ENCODE data around the gene PGBD1. TPM values are rescaled to one million over a fixed set of nuclear protein-coding genes. Genes with fewer than 3 reads are reported as not detected.

PGBD1 gene, protein sequence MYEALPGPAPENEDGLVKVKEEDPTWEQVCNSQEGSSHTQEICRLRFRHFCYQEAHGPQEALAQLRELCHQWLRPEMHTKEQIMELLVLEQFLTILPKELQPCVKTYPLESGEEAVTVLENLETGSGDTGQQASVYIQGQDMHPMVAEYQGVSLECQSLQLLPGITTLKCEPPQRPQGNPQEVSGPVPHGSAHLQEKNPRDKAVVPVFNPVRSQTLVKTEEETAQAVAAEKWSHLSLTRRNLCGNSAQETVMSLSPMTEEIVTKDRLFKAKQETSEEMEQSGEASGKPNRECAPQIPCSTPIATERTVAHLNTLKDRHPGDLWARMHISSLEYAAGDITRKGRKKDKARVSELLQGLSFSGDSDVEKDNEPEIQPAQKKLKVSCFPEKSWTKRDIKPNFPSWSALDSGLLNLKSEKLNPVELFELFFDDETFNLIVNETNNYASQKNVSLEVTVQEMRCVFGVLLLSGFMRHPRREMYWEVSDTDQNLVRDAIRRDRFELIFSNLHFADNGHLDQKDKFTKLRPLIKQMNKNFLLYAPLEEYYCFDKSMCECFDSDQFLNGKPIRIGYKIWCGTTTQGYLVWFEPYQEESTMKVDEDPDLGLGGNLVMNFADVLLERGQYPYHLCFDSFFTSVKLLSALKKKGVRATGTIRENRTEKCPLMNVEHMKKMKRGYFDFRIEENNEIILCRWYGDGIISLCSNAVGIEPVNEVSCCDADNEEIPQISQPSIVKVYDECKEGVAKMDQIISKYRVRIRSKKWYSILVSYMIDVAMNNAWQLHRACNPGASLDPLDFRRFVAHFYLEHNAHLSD
- 13.6 and 14.4 TPM in 2 replicates for total RNA-seq
- long read RNA-seq, transcript PGBD1-201 (7 exons, 3,100 nt): major isoform, 13 of 62 reads
- long read RNA-seq, partial matches to known transcripts: 5 of 62 reads
- long read RNA-seq, other reads (novel, unspliced or antisense): 44 of 62 reads

DNA sequence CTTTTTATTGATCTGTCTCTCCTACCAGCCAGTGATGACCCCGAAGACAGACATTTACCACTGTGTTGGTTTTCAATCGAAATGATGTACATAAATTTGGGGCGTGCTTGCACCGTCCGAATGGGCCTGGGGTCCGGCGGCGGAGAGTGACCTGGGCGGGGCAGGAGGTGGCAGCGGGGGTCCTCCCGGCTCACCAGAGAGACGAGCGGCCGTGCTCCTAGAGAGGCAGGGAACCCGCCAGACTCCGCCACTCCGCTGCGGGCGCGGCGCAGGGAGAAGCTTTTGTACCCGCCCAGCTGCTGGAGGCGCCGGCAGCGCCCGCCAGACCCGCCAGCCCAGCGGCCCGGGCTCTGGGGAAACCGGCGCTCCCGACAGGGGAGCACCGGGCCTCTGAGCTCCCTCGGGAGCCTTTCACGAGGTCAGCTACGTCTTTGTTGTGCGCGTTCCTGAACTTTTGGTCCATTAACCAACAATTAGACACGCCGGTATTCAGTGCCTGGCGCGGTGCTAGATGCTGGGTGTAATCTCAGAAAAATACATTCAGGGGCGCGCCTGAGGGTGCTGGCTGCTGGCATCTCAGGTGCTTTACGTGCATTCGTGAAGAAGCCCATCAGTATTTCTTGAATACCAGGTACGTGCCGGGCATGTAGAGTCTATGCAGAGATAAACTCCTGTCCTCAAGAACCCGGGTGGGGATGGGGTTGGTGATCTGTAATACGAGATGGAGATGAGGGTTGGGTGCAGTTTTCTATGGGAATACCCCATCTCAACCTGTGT, at the start of gene PGBD1:
TSS of gene PGBD1 (plus strand) at position 285 of the 777 bp plus-strand sequence. CDS start 2,242 bp downstream, outside the sequence.
- H3K27ac Mint-ChIP-seq (ENCODE audit: unreplicated experiment): peak within 1 kb of the TSS; percentile 74

DNA sequence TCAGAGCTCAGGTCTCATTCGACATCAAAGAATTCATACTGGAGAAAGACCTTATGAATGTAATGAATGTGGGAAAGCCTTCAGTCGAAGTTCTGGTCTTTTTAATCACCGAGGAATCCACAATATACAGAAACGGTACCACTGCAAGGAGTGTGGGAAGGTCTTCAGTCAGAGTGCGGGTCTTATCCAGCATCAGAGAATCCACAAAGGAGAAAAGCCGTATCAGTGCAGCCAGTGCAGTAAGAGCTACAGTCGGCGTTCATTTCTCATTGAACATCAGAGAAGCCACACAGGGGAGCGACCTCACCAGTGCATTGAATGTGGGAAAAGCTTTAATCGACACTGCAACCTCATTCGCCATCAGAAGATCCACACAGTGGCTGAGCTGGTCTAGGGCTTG, 48.6 kb upstream of the PGBD1 start:
- no peaks in the 10 kb centered on the region for H3K27me3 Mint-ChIP-seq (ENCODE audit: low read depth)
- no peak for DNase-seq (ENCODE audit: low read depth, low spot score)
- H3K4me1 Mint-ChIP-seq: no peaks in the 10 kb centered on the region
- H3K9me3 Mint-ChIP-seq: no peaks in the 10 kb centered on the region
- H3K36me3 Mint-ChIP-seq (ENCODE audit: low read depth): peaks cover 60% of the 10 kb centered on the region
- no peak overlapping the region for H3K27ac Mint-ChIP-seq (ENCODE audit: unreplicated experiment)
- TF ChIP-seq, protein P1, sequence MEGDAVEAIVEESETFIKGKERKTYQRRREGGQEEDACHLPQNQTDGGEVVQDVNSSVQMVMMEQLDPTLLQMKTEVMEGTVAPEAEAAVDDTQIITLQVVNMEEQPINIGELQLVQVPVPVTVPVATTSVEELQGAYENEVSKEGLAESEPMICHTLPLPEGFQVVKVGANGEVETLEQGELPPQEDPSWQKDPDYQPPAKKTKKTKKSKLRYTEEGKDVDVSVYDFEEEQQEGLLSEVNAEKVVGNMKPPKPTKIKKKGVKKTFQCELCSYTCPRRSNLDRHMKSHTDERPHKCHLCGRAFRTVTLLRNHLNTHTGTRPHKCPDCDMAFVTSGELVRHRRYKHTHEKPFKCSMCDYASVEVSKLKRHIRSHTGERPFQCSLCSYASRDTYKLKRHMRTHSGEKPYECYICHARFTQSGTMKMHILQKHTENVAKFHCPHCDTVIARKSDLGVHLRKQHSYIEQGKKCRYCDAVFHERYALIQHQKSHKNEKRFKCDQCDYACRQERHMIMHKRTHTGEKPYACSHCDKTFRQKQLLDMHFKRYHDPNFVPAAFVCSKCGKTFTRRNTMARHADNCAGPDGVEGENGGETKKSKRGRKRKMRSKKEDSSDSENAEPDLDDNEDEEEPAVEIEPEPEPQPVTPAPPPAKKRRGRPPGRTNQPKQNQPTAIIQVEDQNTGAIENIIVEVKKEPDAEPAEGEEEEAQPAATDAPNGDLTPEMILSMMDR (conservative IDR thresholded peaks at IDR 0.05): no peak
- no peak overlapping the region for H3K4me3 Mint-ChIP-seq

More for the DNA sequence above, at the start of gene PGBD1:
- H3K4me1 Mint-ChIP-seq: peaks cover 18% of the 10 kb centered on the region
- H3K27me3 Mint-ChIP-seq (ENCODE audit: low read depth): no peaks in the 10 kb centered on the region
- H3K9me3 Mint-ChIP-seq: no peaks in the 10 kb centered on the region
- TF ChIP-seq, protein P1 (conservative IDR thresholded peaks at IDR 0.05): no peak
- DNase-seq (ENCODE audit: low read depth, low spot score): peak; percentile 77
- H3K4me3 Mint-ChIP-seq: peak within 1 kb of the TSS; percentile 97
- H3K36me3 Mint-ChIP-seq (ENCODE audit: low read depth): peaks cover 20% of the 10 kb centered on the region

DNA sequence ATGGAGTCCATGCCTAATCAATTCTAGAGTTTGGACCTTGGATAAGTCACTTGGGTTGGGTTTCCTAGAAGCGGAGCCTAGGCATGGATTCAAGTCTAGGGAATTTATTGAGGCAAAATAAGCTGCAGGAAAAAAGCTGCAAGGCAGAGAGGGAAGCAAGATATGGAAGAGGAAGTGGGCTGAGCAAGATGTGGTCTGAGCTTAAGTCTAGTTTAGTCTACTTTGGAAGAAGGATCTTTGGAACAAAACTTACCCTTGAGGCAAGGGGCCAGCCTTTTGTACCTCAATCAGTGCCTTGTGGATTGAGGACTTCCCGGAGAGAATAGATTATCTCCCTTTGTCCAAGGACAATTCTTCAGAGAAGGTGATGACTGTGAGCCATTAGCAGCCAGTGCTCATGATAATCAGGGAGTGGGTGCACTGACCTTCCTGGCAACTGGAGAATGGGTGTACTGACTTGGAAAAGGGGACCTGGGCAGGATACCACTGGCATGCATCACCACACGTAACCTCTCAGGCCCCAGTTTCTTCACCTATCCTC, 45.4 kb upstream of the PGBD1 start:
- TF ChIP-seq, protein P1 (conservative IDR thresholded peaks at IDR 0.05): no peak
- no peaks in the 10 kb centered on the region for H3K4me1 Mint-ChIP-seq
- no peak overlapping the region for H3K27ac Mint-ChIP-seq (ENCODE audit: unreplicated experiment)
- no peak for DNase-seq (ENCODE audit: low read depth, low spot score)
- H3K36me3 Mint-ChIP-seq (ENCODE audit: low read depth): peaks cover 48% of the 10 kb centered on the region
- no peak overlapping the region for H3K4me3 Mint-ChIP-seq
- no peaks in the 10 kb centered on the region for H3K9me3 Mint-ChIP-seq
- H3K27me3 Mint-ChIP-seq (ENCODE audit: low read depth): no peaks in the 10 kb centered on the region

DNA sequence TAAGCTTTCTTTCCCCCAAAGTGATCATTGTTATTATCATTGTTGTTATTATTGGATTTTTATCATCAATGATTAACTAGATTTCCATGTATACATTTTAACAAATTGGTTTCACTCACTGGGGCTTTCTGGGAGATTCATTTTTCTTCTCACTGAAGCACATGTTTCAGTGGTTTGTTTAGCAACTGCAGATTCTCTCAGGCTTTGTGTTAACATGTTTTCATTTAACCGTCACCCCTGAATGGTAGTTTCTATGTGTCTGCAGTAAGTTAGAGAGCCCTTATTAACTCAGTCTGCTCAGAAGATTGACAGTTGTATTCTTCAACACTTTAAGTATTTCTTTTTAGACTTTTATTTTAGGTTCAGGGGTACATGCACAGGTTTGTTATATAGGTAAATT, 41.7 kb upstream of the PGBD1 start:
- TF ChIP-seq, protein P1 (conservative IDR thresholded peaks at IDR 0.05): no peak
- Mint-ChIP-seq H3K9me3 (no peaks in the 10 kb centered on the region), H3K27ac (ENCODE audit: unreplicated experiment) (no peak overlapping the region), H3K36me3 (ENCODE audit: low read depth) (peaks cover 19% of the 10 kb centered on the region), H3K27me3 (ENCODE audit: low read depth) (no peaks in the 10 kb centered on the region), H3K4me1 (no peaks in the 10 kb centered on the region), H3K4me3 (no peak overlapping the region)
- no peak for DNase-seq (ENCODE audit: low read depth, low spot score)

DNA sequence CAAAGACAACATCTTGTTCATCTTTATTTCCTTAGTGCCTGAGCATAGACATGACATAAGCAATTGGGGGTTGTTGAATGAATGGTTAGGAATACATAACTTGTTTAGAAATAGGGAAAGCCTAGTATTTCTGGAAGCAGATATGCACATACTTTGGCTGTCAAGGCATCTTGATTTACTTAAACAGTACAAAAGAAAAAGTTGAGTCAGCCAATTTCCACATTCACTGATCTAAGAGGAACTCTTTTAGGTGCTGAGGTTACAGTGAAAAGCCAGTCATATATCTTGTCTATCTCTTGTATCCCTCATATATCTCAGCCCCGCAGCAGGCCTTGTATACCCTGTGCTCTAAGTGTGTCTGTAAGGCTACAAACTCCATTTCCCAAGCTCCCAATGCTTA, 40.9 kb upstream of the PGBD1 start:
- no peak overlapping the region for H3K4me3 Mint-ChIP-seq
- TF ChIP-seq, protein P1 (conservative IDR thresholded peaks at IDR 0.05): no peak
- H3K27me3 Mint-ChIP-seq (ENCODE audit: low read depth): no peaks in the 10 kb centered on the region
- H3K4me1 Mint-ChIP-seq: no peaks in the 10 kb centered on the region
- no peaks in the 10 kb centered on the region for H3K9me3 Mint-ChIP-seq
- H3K27ac Mint-ChIP-seq (ENCODE audit: unreplicated experiment): no peak overlapping the region
- DNase-seq (ENCODE audit: low read depth, low spot score): no peak
- peaks cover 16% of the 10 kb centered on the region for H3K36me3 Mint-ChIP-seq (ENCODE audit: low read depth)

All from neural crest cell (in vitro differentiated cells).